Heart right ventricle (tissue), 16 donors: Measurements from ENCODE around the gene USPL1. TPM values are rescaled to one million over a fixed set of nuclear protein-coding genes. Genes with fewer than 3 reads are reported as not detected.

ENCODE experiments used
- ATAC-seq, 8 donors: fragments of 200-7000 bp; cut with Tn5 transposase; one replicate each; pipeline ENCODE4 v1.9.1; 2020; ENCODE audit warnings: mild to moderate bottlenecking in 8 of 8, moderate library complexity in 8 of 8, moderate number of reproducible peaks in 1 of 8
- DNase-seq, 2 donors: peaks; one replicate each; pipeline ENCODE4 v3.0.0-alpha.2; 2020
- H3K27ac ChIP-seq, 10 donors: fragments of 200-600 bp; sonication (generic) in 2 of 10; one replicate each; pipeline versions ENCODE4 v1.5.0 to v1.8.0; 2020 to 2022; ENCODE audit warnings: mild to moderate bottlenecking in 3 of 10
- H3K27me3 ChIP-seq, 7 donors: fragments of 200-600 bp; one replicate each; pipeline ENCODE4 v1.8.0; 2021 to 2022; ENCODE audit warnings: mild to moderate bottlenecking in 2 of 7
- H3K36me3 ChIP-seq, 9 donors: fragments of 200-600 bp; sonication (generic) in 1 of 9; one replicate each; pipeline versions ENCODE4 v1.5.0 to v1.8.0; 2020 to 2022; ENCODE audit warnings: mild to moderate bottlenecking in 2 of 9
- H3K4me1 ChIP-seq, 9 donors: fragments of 200-600 bp; sonication (generic) in 1 of 9; one replicate each; pipeline versions ENCODE4 v1.5.0 to v1.8.0; 2020 to 2022; ENCODE audit warnings: mild to moderate bottlenecking in 4 of 9
- H3K4me3 ChIP-seq, 10 donors: fragments of 200-600 bp; sonication (generic) in 2 of 10; one replicate each; pipeline versions ENCODE4 v1.5.0 to v1.8.0; 2020 to 2022; ENCODE audit warnings: mild to moderate bottlenecking in 7 of 10, moderate library complexity in 2 of 10
- H3K9me3 ChIP-seq, 11 donors: fragments of 200-600 bp in 10 of 11; sonication (generic) in 2 of 11; one replicate each; pipeline versions ENCODE4 v1.5.0 to v1.8.0; 2013 to 2022; ENCODE audit warnings: mild to moderate bottlenecking in 2 of 11, control low read depth in 1 of 11, moderate library complexity in 1 of 11
- CTCF ChIP-seq, 9 donors: fragments of 200-600 bp; sonication (generic) in 2 of 9; IDR thresholded peaks; one replicate each; pipeline versions ENCODE4 v1.5.0 to v1.8.0; 2021 to 2022; ENCODE audit warnings: antibody characterized with exemption in 9 of 9, mild to moderate bottlenecking in 5 of 9, moderate library complexity in 1 of 9
- WGBS, 2 donors: extraction: QIAGEN DNeasy Blood & Tissue Kit; methylation state at CpG; one replicate each; pipeline ENCODE4 v1.1.7; 2013; ENCODE audit warnings: inconsistent platforms in 1 of 2; 5-methylcytosine and 5-hydroxymethylcytosine counted together
- intact Hi-C, 10 donors: fragments of 100-400 bp; cut with DNase I; formaldehyde crosslinking; loops; one replicate each; pipeline versions ENCODE4 v1.11.1 to v1.14.2; 2022
- polyA plus RNA-seq, 2 donors: library from polyadenylated mRNA; stranded (reverse); fragments of 200-250 nt; gene quantifications; one replicate each; pipeline ENCODE4 v1.2.3, GENCODE V29; 2013
- total RNA-seq, 10 donors: library from RNA; stranded (reverse); fragmentation: NEBNext Ultra II Directional in 3 of 10; extraction: Animal tissue kit (Norgen Biotek cat#: 25700) in 3 of 10; gene quantifications; one replicate each; pipeline versions ENCODE4 v1.2.1 to v1.2.4, GENCODE V29; 2021 to 2023
- donor health status: Arrhythmogenic right ventricular cardiomyopathy.
- donor health status: ischemic (EF 13 %, LVEDD 7.1; RV severe dilation, severe dysfunction).
- donor health status: healthy with polysubstance abuse.
- donor health status: DM: no; HTN: yes; CAD: no.
- donor health status: DM: no; HTN: no; CAD: no.
- donor health status: ischemic (EF 25% LVEDD 6.9; RV normal size, moderate dysfunction).
- donor health status: ischemic (EF 25% LVEDD 5.7; RV mildly dilated, moderate dysfunction).
- donor health status: healthy.
- donor health status: DM: yes; HTN: yes; CAD: no.
- donor health status: Ischemic cardiomyopathy.
- donor health status: ischemic (EF 35%, LVEDD 5.7; RV mildly dilated, moderate dysfunction).
- donor health status: nonischemic (EF 11% LVEDD 7.7; RV severe dilation, severe dysfunction).
- donor health status: DM: yes; HTN: yes; CAD: no.
- donor health status: PGD.
- donor health status: ischemic (EF 29% LVEDD 5.4; RV normal size, mild dysfunction).
- donor health status: nonischemic (EF 23%, LVEDD 6.1; RV moderate dilation, normal function).

The USPL1 gene
- total and polyA plus RNA-seq, 12 donors: 4.9 to 10.6 (median 9.7) TPM

- no peak overlapping the region for H3K4me3 ChIP-seq
- H3K27me3 ChIP-seq: no peaks in the 10 kb centered on the region
- peak overlapping the region in 3 of 10 donors; percentile 7 to 44 (median 24) for H3K27ac ChIP-seq
- H3K9me3 ChIP-seq: no peaks in the 10 kb centered on the region
- peaks cover 0 to 17% (median 4%) of the 10 kb centered on the region in 9 donors for H3K4me1 ChIP-seq
- ATAC-seq (no peak), DNase-seq (no peak)
- peak in 7 of 9 donors; percentile 13 to 49 (median 33) for TF ChIP-seq CTCF (IDR thresholded peaks at IDR 0.05)
- intact Hi-C loops: loop anchor here in 1 of 10 donors (10.0 kb wide), 1 partner anchor 447 kb away; no protein-coding TSS in a partner anchor
- no peaks in the 10 kb centered on the region for H3K36me3 ChIP-seq
- 3 to 16% methylated on average over 1 of the region's 1 CpG for WGBS, 2 donors
These were observed 36.1 kb upstream of the USPL1 start for GRCh38 chr13:30581582-30581981.

- H3K4me3 ChIP-seq: no peak overlapping the region
- no peak for TF ChIP-seq CTCF (IDR thresholded peaks at IDR 0.05)
- H3K4me1 ChIP-seq: peaks cover 0 to 10% (median 0%) of the 10 kb centered on the region in 9 donors
- WGBS, 2 donors: 91 to 100% methylated on average over 1 of the region's 1 CpG
- no peaks in the 10 kb centered on the region for H3K9me3 ChIP-seq
- H3K27me3 ChIP-seq: no peaks in the 10 kb centered on the region
- no peak for ATAC-seq
- no peak for DNase-seq
- intact Hi-C loops: loop anchor here in 1 of 10 donors (10.0 kb wide), 1 partner anchor 449 kb away; no protein-coding TSS in a partner anchor
- no peak overlapping the region for H3K27ac ChIP-seq
- H3K36me3 ChIP-seq: no peaks in the 10 kb centered on the region
These were observed 33.5 kb upstream of the USPL1 start for GRCh38 chr13:30584051-30584731.

- no peak overlapping the region for H3K27ac ChIP-seq
- no peak overlapping the region for H3K4me3 ChIP-seq
- intact Hi-C loops: loop anchor here in 1 of 10 donors (10.0 kb wide), 1 partner anchor 451 kb away; no protein-coding TSS in a partner anchor
- no peaks in the 10 kb centered on the region for H3K9me3 ChIP-seq
- 56 to 72% methylated on average over 3 of the region's 3 CpGs for WGBS, 2 donors
- no peak for ATAC-seq
- no peaks in the 10 kb centered on the region for H3K36me3 ChIP-seq
- H3K27me3 ChIP-seq: no peaks in the 10 kb centered on the region
- peaks cover 0 to 9% (median 0%) of the 10 kb centered on the region in 9 donors for H3K4me1 ChIP-seq
- TF ChIP-seq CTCF (IDR thresholded peaks at IDR 0.05): no peak
- no peak for DNase-seq
These were observed 31.9 kb upstream of the USPL1 start for GRCh38 chr13:30585748-30586262.

GRCh38 chr13:30587231-30587630 lies 30.5 kb upstream of the USPL1 start:
- WGBS, 2 donors: 87 to 93% methylated on average over 1 of the region's 1 CpG

More at GRCh38 chr13:30587231-30587630, 30.5 kb upstream of the USPL1 start:
- Histone ChIP-seq H3K27ac (no peak overlapping the region), H3K36me3 (no peaks in the 10 kb centered on the region), H3K27me3 (no peaks in the 10 kb centered on the region), H3K4me1 (peaks cover 0 to 3% (median 0%) of the 10 kb centered on the region in 9 donors), H3K4me3 (no peak overlapping the region), H3K9me3 (no peaks in the 10 kb centered on the region)
- DNase-seq (no peak), ATAC-seq (no peak)
- intact Hi-C loops: loop anchor here in 1 of 10 donors (10.0 kb wide), 1 partner anchor 452 kb away; no protein-coding TSS in a partner anchor
- no peak for TF ChIP-seq CTCF (IDR thresholded peaks at IDR 0.05)
